Measurements from ENCODE around the gene LGALS7B.
"Not testable (repeated sequence)": the region's sequence is repeated elsewhere in the genome, so short reads cannot be mapped to it uniquely, and the experiment has no call there.

Gene LGALS7B

DNA sequence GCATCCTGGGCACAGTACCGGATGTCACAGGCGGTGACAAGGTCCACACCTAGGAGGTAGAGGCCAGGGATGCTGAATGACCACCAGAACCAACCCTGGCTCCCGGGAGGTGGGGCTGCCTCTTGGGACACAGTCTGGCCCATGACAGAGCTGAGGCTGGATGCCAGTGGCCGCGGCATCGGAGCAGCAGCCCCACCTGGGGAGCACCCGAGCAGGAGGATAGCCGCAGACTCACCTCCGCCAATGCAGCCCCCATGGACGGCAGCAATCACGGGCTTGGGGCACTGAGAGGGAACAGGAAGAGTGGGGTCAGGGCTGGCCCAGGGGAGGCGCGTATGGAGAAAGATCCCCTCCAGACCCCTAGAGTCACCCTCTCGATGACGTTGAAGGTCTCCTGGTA, 28.1 kb downstream of the LGALS7B start:
- DNase-seq (ENCODE audit: insufficient read length, low spot score) (no peak), FAIRE-seq (no peak)
- TF ChIP-seq POLR2AphosphoS5 (IDR thresholded peaks at IDR 0.05; ENCODE audit: low read depth, low read length): no peak

DNA sequence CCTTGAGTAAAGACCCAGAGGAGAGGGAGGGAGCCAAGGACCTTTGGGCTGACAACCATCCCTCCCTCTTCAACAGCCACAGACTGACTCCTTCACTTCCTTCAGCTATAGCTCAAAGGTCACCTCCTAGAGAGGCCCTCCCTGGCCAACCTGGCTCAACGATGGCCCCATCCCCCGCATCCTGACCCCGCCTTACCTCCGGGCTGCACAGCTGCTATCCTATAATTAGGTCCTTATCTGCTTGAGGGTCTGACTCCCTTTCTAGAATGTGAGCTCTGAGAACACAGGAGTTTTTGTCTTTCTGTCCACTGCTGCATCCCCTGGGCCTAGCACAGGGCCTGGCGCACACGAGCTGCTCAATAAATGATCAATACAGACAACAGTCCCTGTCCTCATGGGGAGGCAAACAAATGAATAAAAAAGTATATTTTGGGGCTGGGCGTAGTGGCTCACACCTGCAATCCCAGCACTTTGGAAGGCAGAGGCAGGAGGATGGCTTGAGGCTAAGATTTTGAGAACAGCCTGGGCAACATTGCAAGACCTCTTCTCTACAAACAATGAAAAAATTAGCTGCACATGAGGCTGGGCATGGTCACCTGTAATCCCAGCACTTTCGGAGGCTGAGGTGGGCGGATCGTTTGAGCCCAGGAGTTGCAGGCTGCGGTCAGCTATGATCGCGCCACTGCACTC, 30.4 kb downstream of the LGALS7B start:
- FAIRE-seq (no peak), DNase-seq (ENCODE audit: insufficient read length, low spot score) (no peak)
- TF ChIP-seq PAX5 (IDR thresholded peaks at IDR 0.05; ENCODE audit: insufficient read depth, low read length, severe bottlenecking) (no peak), POU2F2 (IDR thresholded peaks at IDR 0.05; ENCODE audit: low read depth, low read length) (no peak), POLR2A (IDR thresholded peaks at IDR 0.05; ENCODE audit: low read depth, low read length) (no peak), POLR2AphosphoS5 (IDR thresholded peaks at IDR 0.05; ENCODE audit: low read depth, low read length) (no peak), SPI1 (IDR thresholded peaks at IDR 0.05; ENCODE audit: low read depth, low read length) (no peak), TAF1 (IDR thresholded peaks at IDR 0.05; ENCODE audit: low read depth, low read length) (no peak)

DNA sequence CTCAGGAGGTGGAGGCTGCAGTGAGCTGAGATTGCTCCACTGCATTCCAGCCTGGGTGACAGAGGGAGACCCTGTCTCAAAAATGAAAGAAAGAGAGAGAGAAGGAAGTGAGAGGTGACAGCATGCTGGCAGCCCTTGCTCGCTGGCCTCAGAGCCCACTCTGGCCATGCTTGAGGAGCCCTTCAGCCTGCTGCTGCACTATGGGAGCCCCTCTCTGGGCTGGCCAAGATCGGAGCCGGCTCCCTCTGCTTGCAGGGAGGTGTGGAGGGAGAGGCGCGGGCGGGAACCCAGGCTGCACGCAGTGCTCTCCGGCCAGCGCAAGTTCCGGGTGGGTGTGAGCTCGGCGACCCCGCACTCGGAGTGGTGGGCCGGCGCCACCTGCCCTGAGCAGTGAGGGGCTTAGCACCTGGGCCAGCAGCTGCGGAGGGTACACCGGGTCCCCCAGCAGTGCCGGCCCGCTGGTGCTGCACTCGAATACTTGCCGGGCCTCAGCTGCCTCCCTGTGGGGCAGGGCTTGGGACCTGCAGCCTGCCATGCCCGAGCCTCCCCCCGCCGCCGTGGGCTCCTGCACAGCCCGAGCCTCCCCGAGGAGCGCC, 32.3 kb downstream of the LGALS7B start:
- DNase-seq (ENCODE audit: insufficient read length, low spot score); FAIRE-seq: not testable (repeated sequence)

DNA sequence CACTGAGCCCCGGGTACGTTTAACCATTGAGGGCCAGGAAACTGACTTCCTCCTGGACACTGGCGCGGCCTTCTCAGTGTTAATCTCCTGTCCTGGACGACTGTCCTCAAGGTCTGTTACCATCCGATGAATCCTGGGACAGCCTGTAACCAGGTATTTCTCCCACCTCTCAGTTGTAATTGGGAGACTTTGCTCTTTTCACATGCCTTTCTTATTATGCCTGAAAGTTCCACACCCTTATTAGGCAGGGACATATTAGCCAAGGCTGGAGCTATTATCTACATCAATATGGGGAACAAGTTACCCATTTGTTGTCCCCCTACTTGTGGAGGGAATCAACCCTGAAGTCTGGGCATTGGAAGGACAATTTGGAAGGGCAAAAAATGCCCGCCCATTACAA, 36.9 kb downstream of the LGALS7B start:
- DNase-seq (ENCODE audit: insufficient read length, low spot score); FAIRE-seq: not testable (repeated sequence)

DNA sequence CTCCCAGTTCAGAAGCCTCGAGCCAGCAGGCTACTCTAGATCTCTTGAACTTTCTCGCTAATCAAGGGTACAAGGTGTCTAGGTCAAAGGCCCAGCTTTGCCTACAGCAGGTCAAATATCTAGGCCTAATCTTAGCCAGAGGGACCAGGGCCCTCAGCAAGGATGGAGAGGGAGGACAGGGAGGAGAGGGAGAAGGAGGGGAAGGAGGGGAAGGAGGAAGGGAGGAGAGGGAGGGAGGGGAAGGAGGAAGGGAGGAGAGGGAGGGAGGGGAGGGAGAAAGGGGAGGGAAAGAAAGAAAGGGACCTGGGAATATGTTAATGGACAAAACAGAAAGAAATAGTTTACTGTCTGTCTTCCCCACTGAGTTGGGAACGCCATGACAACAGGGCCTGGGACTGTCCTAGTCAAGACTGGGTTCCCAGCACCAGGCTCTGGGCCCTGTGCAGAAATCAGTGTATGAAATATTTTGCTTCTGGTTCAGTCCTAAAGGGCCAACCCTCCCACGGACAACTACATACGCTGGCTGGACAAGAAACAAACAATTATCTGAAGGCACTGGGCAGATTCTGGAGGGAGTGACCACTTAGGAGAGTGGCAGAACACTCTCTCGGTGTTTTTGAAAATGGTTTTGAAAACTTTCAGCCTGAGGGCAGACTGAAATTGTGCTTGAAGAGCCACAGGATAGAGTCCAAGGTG, 38.0 kb downstream of the LGALS7B start:
- FAIRE-seq (no peak), DNase-seq (ENCODE audit: insufficient read length, low spot score) (no peak)
- no peak for TF ChIP-seq PAX5 (IDR thresholded peaks at IDR 0.05; ENCODE audit: insufficient read depth, low read length, severe bottlenecking)
- TF ChIP-seq TAF1 (IDR thresholded peaks at IDR 0.05; ENCODE audit: low read depth, low read length): no peak
- no peak for TF ChIP-seq POLR2AphosphoS5 (IDR thresholded peaks at IDR 0.05; ENCODE audit: low read depth, low read length)
- no peak for TF ChIP-seq POLR2A (IDR thresholded peaks at IDR 0.05; ENCODE audit: low read depth, low read length)
- TF ChIP-seq POU2F2 (IDR thresholded peaks at IDR 0.05; ENCODE audit: low read depth, low read length): no peak
- no peak for TF ChIP-seq SPI1 (IDR thresholded peaks at IDR 0.05; ENCODE audit: low read depth, low read length)

DNA sequence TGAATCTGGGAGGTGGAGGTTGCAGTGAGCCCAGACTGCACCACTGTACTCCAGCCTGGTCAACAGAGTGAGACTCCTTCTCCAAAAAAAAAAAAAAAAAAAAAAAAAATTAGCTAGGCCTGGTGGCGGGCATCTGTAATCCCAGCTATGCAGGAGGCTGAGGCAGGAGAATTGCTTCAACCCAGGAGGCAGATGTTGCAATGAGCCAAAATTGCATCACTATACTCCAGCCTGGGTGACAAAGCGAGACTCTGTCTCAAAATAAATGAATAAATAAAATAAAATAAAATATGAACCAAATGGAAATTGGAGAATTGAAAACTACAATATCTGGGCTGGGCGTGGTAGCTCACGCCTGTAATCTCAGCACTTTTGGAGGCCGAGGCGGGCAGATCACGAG, 40.2 kb downstream of the LGALS7B start:
- FAIRE-seq; DNase-seq (ENCODE audit: insufficient read length, low spot score): not testable (repeated sequence)

DNA sequence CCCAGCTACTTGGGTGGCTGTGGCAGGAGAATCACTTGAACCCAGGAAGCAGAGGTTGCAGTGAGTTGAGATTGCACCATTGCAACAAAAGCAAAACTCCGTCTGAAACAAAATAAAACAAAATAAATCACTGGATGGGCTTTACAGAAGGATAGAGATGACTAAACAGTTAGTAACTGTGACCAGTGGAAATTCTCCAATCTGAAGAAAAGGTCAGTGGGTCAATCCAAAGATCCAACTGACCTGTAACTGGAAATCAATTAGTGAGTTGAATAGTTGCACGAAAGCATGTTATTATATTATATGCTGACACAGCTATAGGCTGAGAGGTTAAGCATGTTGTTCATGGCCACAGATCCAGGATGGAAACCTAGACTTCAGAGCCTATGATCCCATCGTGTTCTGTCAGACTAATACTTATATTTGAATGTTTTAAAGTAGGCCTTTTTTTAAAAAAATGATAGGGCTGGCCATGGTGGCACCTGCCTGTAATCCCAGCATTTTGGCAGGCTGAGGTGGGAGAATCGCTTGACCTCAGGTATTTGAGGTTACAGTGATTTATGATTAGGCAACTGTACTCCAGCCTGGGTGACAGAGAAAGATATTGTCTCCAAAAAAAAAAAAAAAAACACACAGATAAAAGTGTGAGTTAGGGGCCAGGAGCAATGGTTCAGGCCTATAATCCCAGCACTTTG, 41.2 kb downstream of the LGALS7B start:
- no peak for DNase-seq (ENCODE audit: insufficient read length, low spot score)
- no peak for TF ChIP-seq PAX5 (IDR thresholded peaks at IDR 0.05; ENCODE audit: insufficient read depth, low read length, severe bottlenecking)
- TF ChIP-seq SPI1 (IDR thresholded peaks at IDR 0.05; ENCODE audit: low read depth, low read length): no peak
- no peak for TF ChIP-seq POLR2A (IDR thresholded peaks at IDR 0.05; ENCODE audit: low read depth, low read length)
- TF ChIP-seq TAF1 (IDR thresholded peaks at IDR 0.05; ENCODE audit: low read depth, low read length): no peak
- TF ChIP-seq POU2F2 (IDR thresholded peaks at IDR 0.05; ENCODE audit: low read depth, low read length): no peak
- no peak for TF ChIP-seq POLR2AphosphoS5 (IDR thresholded peaks at IDR 0.05; ENCODE audit: low read depth, low read length)
- no peak for FAIRE-seq

DNA sequence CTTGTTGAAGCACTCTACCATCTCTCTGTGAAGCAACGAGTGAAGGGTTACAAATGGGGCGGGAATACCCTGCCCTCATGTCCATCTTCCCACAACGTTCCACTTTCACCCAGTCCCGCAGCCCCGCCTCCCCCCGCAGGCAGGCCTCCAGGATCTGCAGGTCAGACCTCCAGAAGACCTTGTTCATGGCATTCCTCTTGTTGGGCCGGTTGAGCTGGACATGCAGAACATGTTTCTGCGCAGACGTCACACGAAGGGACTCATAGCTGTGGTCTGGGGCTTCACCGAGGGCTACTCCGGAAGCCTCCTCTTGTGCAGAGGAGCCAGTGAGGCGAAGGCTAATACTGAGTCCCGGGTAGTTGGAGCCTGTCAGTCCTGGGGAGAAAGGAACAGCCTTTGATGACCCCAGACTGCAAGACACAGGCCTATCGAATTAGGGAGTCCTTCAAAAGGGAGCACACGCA, 42.2 kb downstream of the LGALS7B start:
- no peak for FAIRE-seq
- DNase-seq (ENCODE audit: insufficient read length, low spot score): no peak
- TF ChIP-seq POLR2AphosphoS5 (IDR thresholded peaks at IDR 0.05; ENCODE audit: low read depth, low read length) (no peak), POLR2A (IDR thresholded peaks at IDR 0.05; ENCODE audit: low read depth, low read length) (no peak), POU2F2 (IDR thresholded peaks at IDR 0.05; ENCODE audit: low read depth, low read length) (no peak), TAF1 (IDR thresholded peaks at IDR 0.05; ENCODE audit: low read depth, low read length) (no peak), SPI1 (IDR thresholded peaks at IDR 0.05; ENCODE audit: low read depth, low read length) (no peak), PAX5 (IDR thresholded peaks at IDR 0.05; ENCODE audit: insufficient read depth, low read length, severe bottlenecking) (no peak)

DNA sequence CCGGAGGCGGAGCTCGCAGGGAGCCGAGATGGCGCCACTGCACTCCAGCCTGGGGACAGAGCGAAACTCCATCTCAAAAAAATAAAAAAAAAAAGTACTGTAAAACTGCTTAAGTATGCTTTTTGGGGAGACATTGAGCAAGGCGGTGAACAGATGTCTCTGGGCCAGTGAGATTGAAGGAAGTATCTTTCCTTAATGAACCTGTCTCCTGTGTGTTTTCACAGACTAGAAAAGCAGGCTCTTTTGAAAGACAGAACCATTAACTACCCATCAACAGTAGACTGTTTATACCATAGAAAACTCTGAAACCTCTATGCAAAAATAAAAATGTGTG, 44.1 kb downstream of the LGALS7B start:
- TF ChIP-seq SPI1 (IDR thresholded peaks at IDR 0.05; ENCODE audit: low read depth, low read length) (no peak), POLR2AphosphoS5 (IDR thresholded peaks at IDR 0.05; ENCODE audit: low read depth, low read length) (no peak), PAX5 (IDR thresholded peaks at IDR 0.05; ENCODE audit: insufficient read depth, low read length, severe bottlenecking) (no peak), POLR2A (IDR thresholded peaks at IDR 0.05; ENCODE audit: low read depth, low read length) (no peak), TAF1 (IDR thresholded peaks at IDR 0.05; ENCODE audit: low read depth, low read length) (no peak), POU2F2 (IDR thresholded peaks at IDR 0.05; ENCODE audit: low read depth, low read length) (no peak)
- DNase-seq (ENCODE audit: insufficient read length, low spot score) (no peak), FAIRE-seq (no peak)

DNA sequence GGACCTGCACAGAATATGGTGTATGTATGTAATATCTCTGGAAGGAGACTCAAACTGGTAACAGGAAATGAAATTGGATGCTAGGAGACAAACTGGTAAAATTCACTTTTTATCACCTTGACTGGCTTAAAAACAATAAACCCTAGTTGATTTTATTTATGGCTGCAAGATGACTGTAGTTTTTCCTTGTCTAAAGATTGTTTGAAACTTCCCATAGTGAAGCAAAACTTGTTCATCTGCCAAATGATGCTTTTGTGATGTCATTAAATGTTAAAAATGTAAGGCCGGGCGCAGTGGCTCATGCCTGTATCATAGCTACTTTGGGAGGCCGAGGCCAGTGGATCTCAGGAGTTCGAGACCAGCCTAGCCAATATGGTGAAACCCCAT, 45.1 kb downstream of the LGALS7B start:
- FAIRE-seq: no peak
- TF ChIP-seq POLR2AphosphoS5 (IDR thresholded peaks at IDR 0.05; ENCODE audit: low read depth, low read length) (no peak), TAF1 (IDR thresholded peaks at IDR 0.05; ENCODE audit: low read depth, low read length) (no peak), SPI1 (IDR thresholded peaks at IDR 0.05; ENCODE audit: low read depth, low read length) (no peak), PAX5 (IDR thresholded peaks at IDR 0.05; ENCODE audit: insufficient read depth, low read length, severe bottlenecking) (no peak), POLR2A (IDR thresholded peaks at IDR 0.05; ENCODE audit: low read depth, low read length) (no peak), POU2F2 (IDR thresholded peaks at IDR 0.05; ENCODE audit: low read depth, low read length) (no peak)
- no peak for DNase-seq (ENCODE audit: insufficient read length, low spot score)
